GM19351 (cell line): ENCODE results near the gene PERM1.
"Not testable (repeated sequence)": the region's sequence is repeated elsewhere in the genome, so short reads cannot be mapped to it uniquely, and the experiment has no call there.

Experiments
- ATAC-seq: cut with Tn5 transposase; IDR thresholded peaks from one replicate; pipeline ENCODE4 v1.9.1; 2021; ENCODE audit warnings: mild to moderate bottlenecking, moderate library complexity; ENCODE audit not compliant: unreplicated experiment

Gene PERM1

DNA sequence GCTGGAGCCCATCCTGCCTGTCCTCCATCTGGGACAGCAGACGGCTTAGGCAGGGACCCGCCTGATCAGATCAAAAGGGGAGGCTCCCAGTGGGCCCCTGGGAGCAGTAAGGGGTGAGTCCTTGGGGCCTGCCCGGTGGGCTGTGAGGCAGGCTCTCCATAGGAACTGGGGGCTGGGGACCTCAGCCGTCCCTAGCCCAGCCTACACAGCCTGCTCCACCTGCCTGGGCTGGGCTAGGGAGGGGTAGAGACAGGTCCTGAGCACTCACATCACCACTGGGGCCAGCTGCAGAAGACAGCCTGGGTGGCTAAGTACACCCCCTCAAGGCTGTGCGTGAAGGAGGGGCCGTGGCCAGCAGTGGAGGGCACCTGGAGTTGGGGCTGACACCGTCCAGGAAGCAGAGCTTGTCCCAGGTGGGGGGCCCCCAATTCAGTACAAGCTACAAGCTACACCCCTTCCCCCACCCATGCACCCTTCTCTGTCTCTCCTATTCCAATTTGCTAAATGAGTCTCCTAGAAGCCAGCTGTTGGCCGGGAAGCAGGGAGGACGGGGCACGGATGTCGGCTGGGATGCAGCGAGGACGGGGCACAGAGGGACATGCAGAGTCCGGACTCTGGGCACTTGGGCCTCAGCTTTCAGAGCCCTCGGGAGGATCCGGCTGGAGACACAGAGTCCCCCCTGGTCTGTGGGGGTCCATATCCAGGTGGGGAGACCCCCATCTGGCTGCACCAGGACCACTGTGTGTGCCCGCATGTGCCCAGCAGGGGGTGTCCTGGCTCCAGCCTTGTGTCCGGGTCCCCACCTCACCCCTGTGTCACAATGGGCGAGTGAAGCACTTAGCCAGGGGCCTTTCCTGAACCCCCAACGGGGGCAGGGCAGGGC is 33.1 kb upstream of the PERM1 start:
- ATAC-seq, result no peak

GRCh38 chr1:1013922-1014648 is 32.2 kb upstream of the PERM1 start:
- ATAC-seq, result no peak

GRCh38 chr1:1013105-1013921 is 31.4 kb upstream of the PERM1 start, which contains the start of gene ISG15:
ISG15 (plus strand) TSS chr1:1013497; CDS start chr1:1013574, 77 bp downstream.
- ATAC-seq, result peak; percentile 95

DNA sequence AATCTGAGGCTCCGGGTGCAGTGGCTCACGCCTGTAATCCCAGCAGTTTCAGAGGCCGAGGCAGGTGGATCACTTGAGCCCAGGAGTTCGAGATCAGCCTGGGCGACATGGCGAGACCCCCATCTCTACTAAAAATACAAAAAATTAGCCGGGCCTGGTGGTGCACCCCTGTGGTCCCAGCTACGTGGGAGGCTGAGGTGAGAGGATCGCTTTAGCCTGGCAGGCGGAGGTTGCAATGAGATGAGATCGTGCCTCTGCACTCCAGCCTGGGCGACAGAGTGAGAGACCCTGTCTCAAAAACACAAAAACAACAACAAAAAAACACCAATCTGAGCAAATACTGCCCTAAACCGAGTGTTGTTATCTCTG is 30.8 kb upstream of the PERM1 start:
- ATAC-seq, result not testable (repeated sequence)

DNA sequence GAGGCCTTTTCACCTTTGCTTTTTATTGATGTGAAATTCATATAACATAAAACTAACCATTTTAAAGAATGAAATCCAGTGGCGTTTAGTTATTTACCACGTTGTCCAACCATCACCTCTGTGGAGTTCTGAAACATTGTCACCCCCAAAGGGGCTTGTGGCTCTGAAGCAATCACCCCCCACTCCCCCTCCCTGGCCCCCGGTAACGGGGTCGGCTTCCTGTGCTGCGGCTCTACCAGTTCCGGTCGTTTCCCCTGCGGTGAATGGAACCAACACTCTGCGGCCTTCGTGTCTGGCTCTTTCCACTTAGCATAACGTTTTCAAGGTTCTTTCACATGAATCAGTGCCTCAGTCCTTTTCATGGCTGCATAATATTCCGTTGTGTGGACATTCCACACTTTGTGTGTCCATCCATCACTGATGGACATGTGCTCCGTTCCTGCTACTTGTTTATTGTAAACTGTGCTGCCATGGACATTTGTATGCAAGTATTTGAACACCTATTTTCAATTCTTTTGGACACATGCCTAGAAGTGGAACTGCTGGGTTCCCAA is 29.6 kb upstream of the PERM1 start:
- no peak for ATAC-seq

DNA sequence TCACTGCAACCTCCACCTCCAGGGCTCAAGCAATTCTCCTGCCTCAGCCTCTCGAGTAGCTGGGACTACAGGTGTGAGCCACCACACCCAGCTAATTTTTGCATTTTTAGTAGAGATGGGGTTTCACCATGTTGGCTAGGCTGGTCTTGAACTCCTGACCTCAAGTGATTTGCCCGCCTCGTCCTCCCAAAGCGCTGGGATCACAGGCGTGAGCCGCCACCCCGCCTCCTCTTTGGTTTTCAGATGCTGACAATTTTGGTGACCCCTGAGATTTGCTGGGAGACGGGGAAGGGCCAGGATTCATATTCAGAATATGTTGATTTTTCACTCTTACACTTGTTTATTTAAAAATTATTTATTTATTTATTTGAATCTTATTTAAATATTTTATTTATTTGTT is 28.2 kb upstream of the PERM1 start:
- not testable (repeated sequence) for ATAC-seq

DNA sequence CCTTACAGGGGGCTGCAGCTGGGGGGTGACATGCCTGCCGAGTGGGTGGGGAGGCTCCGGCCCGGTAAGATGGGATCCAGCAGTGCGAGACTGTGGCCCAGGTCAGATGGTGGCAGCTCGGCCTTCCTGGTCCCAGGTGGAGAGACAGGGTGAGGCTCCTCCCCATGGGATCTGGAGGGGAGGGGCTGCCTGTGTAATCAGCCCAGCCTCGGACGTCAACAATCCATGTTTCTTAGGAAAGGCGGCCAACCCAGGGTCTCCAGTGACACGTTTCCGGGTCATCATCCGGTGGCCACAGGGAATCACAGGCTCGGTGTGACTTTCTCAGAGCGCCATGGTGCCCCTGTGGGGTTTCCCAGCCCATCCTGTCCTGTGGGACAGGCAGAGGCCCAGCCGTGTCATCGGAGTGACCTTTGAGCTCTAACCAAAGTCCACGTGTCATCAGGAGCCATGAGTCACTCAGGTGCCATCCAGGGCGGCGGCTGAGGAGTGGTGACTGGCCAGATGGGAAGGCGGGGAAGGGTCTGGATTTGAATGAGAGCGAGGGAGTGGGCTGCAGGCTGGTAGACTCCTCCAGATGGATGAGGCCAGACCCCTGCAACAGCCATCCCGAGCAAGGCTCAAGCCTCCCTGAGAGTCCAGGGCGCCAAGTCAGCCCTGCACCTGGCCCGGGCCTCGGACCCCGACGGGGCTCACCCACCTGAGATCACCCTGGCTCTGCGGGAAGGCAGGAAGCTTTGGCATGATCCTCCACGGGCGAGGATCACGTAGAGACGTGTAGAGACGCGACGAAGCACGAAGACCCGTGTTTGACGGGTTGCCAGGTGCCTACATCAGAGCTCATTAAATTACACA is 24.6 kb upstream of the PERM1 start:
- no peak for ATAC-seq

DNA sequence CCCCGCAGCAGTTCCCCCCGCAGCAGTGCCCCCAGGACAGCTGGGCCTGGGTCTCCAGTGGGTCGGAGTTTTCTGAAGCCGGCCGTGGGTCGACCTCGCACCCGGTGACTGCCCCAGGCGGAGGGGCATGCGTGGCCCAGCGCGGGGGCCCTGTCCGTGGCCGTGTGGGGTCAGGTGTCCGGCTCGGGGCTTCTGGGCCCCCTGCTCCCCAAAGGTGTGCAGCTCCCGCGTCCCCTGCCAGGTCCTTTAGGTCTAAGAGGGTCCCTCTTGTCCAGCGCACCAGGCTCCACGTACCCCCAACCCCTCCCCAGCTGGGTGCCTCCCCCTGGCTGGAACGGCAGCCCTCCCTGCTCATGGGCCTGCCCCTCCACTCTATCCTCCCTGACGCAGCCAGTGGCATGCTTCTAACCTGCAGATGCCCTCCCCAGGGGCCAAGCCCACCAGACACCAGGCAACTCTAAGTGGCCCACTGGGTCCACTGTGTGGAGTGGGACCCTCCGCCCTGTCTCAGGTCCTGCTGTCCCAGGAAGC is 23.9 kb upstream of the PERM1 start:
- no peak for ATAC-seq

- ATAC-seq, result no peak
These were observed 23.1 kb upstream of the PERM1 start for GRCh38 chr1:1004780-1005697.

GRCh38 chr1:1004420-1004779 is 22.5 kb upstream of the PERM1 start:
- ATAC-seq, result no peak

- no peak for ATAC-seq
These were observed 21.9 kb upstream of the PERM1 start for GRCh38 chr1:1003618-1004419.

DNA sequence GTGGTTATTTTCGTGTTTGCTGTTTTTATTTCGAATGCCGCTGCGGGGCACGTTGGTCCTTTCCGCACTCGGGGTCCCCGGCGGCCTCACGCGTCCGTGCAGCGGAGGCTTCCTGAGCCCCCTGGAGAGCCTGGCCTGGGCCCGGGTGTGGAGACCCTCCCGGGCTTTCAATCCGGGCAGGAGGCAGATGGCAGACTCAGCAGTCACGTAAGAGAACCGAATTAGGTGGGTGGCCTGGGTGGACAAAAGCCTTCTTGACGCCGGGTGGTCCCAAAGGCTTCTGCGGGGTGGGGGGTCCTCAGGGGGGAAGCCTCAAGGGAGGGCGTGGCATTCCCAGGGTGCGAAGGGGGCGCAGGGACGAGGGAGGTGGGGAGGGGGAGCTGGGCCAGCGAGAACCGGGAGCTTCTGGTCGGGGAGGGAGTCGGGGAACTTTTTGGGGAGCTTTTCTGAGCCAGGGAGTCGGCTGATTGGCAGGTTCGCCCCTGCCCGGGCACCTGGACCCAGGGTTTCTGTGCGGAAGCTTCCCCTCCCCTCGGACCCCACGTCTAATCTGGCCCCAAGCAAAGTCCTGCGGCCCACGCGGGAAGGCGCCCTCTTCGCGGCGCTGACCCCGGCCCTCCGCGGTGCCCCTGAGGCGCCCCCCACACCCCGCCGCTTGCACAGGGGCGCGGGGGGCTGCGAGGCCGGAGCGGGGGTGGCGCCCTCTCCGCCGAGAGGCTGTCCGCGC is 19.3 kb upstream of the PERM1 start:
- no peak for ATAC-seq

GRCh38 chr1:1000357-1001056 is 18.6 kb upstream of the PERM1 start:
- no peak for ATAC-seq

GRCh38 chr1:999725-1000356 is 17.9 kb upstream of the PERM1 start, which contains the start of gene HES4:
HES4 (minus strand) TSS chr1:1000097; CDS start chr1:999973, 124 bp downstream.
- ATAC-seq, result no peak

GRCh38 chr1:998995-999724 is 17.3 kb upstream of the PERM1 start:
- no peak for ATAC-seq

- ATAC-seq, result no peak
These were observed 16.8 kb upstream of the PERM1 start for GRCh38 chr1:998745-998994.
